ENCODE results near the gene KPTN.
"Not testable (repeated sequence)": the region's sequence is repeated elsewhere in the genome, so short reads cannot be mapped to it uniquely, and the experiment has no call there.

The KPTN gene

DNA sequence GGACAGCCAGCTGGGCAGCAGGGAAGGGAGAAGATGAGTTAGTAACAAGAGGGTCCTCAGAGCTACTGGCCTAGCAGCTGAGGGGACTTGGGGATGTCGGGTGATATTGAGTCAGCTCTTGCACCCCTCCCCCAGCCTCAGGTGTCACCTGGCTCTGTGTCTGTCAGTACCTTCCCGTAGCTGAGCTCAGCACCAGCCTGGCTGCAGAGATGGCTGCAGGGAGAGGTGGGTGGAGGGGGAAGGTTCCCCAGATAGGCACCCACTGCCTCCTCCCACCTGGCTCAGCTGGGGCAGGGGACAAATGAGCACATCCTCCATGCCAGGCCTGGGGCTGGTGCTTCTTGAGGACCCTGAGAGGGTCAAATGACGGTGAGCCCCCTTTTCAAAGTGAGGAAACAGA is 6.8 kb upstream of the KPTN start:
- no peak for DNase-seq

DNA sequence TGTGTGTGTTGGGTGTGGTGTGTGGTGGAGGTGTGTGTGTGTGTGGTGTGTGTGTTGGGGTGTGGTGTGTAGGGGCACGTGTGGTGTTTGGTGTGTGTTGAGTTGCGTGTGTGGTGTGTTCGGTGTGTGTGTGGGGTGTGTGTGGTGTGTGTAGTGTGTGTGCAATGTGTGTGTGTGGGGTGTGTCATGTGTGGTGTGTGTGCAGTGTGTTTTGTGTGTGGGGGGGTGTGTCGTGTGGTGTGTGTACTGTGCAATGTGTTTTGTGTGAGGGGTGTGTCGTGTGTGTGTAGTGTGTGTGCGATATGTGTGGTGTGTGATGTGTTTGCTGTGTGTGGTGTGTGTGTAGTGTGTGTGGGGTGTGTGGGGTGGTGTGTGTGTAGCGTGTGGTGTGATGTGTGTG is 6.0 kb upstream of the KPTN start:
- no peak for DNase-seq

DNA sequence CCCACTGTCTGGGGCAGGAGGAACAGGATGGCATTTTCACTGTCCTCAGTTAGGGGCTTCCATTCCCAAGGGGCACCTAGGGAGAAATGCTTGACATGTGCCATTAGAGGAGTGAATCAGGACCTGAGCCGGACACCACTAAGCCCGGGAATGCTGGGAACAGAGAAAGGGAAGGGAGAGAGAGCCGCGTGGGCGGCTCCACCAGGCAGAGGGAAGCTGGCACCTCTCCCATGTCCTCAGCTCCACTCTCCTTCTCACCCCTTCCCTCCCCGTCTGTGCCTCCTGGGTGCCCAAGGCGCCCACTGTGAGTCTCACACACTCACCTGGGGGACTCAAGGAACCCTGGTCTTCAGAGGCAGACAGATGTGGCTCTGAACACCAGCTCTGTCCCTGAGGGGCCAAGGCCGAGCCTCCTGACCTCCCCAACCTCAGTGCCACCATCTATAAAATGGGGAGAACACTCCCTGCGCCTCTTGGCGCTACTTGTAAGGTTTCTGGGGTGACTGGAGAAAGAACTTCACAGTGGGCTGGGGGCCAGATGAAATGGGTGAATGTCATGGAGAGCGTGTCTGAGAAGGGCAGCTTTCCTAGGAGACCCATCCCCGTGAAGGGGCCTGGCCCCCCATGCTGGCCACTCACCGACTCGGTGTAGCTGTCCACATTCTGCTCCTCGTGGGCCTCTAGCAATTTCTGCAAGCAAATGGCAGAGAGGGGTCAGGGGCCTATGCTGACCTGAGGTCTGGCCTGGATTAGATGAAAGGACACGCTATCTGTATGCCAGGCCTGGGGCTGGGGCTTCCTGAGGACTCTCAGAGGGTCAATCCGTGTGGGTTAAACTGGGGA is 5.3 kb upstream of the KPTN start:
- DNase-seq, result no peak

DNA sequence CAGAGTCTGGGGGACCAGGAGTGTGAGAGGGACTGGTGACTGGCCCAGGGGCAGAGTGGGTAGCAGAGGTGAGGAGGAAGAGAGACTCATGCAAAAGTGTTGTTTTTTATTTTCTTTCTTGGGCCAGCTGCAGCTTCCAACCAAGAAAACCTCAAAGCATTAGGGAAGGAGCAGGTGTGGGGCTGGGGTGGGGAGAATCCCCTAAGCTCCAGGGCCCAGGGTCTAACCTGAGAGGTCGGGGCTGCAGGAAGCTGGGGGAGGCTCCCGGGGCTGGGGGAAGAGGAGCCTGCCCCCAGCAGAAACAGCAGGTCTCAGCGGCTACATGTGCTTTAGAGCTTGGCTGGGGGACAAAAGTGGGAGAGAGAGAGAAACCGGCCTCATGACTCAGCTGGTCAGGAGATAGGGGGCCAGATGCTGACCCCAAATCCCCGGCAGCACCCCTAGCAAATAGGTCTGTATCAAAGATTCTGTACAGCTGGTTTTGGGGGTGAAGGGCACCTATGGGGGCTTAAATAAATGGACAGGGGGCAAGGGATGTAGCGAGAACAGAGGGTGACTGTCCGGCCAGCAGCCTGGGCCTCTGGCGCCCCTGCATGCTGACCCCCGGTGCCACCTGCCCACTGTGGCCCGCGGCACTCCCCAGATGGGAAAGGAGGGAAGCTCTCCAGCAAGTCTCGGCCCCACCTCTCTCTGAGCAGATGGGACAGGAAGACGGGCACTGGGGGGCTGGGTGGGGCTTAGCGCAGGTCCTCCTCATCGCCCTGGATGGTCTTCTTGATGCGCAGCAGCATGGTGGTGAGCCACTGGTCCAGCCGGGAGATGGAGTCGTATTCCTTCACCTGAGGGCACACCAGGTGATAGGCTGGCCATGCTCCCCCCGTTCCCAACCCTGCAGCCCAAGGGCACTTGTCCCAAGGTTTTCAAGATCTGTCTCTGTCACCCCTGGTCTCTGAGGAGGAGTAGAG is 3.8 kb upstream of the KPTN start:
- no peak for DNase-seq

DNA sequence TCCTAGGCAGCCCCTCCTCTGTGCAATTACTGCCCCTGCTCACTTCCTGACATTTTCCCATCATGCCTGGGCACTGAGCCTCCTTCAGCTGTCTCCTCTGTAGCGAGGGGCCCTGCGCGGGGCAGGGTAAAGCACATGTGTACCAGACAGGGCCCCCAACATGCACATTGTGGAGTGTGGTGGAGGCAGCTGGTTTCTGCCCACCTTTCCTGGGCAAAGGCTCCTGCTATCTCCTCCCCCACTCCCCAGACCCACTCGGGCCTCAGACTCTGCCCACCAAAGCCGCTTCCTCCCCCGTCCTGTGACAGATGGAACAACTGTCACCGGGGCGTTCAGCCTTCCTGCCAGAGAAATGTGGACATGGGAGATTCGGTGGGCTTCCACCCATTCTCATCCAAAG is 2.9 kb upstream of the KPTN start:
- no peak for DNase-seq

DNA sequence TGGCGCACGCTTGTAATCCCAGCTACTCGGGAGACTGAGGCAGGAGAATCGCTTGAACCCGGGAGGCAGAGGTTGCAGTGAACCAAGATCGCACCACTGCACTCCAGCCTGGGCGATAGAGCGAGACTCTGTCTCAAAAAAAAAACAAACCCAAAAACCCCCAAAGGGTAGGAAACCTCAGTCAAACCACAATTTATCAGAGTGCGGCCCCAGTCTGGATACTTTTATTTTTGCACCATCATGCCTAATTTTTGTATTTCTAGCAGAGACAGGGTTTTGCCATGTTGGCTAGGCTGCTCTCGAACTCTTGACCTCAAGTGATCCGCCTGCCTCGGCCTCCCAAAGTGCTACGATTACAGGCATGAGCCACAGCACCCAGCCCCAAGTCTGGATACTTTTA is 2.2 kb upstream of the KPTN start:
- DNase-seq, result not testable (repeated sequence)

DNA sequence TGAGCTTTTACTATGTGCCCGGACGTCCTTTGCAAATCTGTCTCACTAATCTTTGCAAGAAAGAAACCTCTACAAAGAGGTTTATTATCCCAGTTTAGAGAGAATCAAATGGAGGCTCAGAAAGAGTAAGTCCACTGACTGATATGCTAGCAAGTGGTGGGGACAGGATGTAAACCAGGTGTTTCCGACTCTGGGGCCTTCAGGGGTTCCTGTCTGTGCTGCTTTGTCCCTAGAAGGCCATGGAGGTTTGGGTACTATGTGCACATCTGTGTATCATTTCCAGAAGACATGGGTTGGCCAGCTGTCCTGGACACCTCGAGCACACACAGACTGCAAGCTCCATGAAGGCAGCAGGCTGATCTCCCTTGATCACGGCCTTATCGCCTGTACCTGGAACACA is 1.2 kb upstream of the KPTN start:
- DNase-seq, result no peak

DNA sequence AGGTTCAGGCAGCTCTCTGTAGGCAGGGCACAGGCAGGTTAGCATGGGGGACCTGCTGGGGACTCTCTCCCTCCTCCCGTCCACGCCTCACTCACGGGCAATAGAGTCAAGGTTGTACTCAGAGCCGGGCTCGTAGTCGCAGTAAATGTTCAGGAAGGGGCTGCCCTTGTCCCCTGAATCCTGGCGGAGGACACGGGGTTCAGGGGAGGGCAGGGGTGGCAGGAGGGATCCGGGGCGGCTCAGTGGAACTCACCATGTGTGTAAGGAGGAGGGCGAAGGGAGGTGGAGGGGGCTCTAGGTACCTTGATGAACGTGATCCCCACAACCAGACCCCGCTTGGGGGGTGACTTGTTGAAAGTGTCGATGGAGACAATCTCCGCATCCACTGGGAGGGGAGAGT is 819 bp downstream of the KPTN start:
- DNase-seq, result no peak

DNA sequence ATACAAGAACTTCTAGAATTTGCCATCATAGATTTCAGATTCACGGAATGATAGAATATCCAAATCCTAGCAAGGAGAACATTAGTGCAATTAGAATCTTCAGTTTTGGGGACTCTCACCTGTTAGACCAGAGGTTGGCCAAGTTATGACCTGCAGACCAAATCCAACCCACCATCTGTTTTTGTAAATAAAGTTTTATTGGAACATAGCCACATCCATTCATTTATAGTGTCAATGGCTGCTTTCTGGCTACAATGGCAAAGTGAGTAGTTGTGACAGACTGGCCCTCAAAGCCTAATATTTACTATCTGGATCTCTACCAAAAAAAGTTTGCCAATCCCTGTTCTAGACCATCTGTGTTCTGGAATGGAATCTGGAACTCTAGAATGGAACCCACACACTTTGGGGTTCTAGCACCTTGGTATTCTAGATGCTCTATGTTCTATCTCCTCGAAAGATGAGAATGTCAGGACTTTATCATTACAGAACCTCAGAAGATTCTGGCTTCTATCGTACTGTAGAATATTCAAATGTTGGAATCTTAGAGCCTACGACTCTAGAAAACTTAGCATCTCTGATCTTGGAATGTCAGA is 2.5 kb downstream of the KPTN start:
- DNase-seq, result no peak

DNA sequence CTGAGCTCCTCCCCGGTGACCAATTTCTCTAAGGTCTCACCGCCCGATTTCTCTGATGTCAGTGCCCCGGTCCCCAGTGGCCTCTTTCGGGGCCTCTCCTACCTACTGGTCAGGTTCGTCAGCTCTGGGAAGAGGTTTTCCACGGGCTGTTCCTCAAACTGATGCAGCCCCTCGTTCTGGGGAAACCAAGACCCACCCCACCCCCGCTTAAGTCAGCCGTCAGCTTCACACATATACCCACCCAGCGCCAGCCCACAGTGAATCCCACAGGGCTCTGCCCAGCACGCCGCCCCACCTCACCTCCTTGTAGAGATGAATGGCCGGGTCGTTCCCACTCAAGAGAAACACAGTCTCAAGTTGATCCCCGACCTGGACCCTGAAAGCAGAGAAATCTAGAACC is 3.4 kb downstream of the KPTN start:
- no peak for DNase-seq

DNA sequence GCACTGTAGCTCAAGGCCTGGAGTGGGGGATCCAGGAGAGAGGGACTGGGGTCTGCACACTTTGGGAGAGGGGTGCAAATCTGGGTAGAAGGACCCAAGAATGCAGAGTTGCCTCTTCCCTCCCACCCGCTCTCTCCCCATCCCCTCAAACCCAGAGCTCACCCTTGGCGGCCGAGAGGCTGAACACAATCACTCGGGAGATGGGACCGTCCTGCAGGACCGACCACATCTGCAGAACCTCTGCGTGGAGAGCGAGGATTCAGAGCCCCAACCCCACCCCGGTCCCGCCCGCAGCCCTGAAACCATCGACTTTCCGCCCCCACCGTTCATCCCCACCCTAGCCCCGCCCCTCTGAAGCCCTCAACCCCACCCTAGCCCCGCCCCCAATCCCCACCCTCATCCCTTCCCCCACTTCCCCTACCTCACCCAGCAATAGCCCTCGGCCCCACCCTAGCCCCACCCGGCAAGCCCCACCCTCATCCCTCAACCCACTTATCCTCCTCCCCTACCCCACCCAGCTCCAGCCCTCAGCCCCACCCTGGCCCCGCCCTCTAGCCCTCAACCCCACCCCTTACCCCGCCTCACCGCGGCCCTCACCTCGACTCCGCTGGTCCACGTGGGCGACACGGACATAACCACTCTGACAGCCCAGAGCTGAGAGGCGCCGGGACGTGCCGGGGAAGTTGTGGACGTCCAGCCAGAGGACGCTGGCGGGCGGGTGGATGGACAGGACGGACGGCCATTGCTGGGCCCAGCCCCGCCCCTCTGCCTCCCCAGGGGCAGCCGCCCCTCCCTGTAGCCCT is 4.1 kb downstream of the KPTN start:
- DNase-seq, result no peak

DNA sequence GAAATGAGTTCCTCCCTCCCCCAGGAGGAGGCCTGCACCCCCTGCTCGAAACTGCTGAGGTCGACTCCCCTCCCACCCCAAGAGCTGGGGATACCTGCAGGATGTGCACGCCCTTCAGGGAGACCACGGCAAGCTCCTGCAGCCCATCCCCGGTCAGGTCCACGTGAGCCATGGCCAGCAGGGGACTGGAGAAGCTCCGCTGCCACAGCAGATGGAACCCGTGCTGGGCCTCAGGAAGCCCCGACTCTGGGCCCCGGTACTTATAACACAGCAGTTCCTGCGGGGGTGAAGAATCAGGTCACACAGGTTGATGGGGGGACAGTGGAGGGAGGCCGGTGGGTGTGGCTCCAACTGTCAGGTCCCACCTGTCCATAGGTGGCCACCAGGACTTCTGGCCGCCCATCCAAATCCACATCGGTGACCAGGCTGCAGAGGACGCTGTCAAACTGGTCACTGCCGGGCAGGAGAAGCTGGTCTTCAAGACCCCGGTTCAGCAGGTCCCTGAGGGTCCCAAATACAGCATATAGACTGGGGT is 7.5 kb downstream of the KPTN start:
- no peak for DNase-seq

DNA sequence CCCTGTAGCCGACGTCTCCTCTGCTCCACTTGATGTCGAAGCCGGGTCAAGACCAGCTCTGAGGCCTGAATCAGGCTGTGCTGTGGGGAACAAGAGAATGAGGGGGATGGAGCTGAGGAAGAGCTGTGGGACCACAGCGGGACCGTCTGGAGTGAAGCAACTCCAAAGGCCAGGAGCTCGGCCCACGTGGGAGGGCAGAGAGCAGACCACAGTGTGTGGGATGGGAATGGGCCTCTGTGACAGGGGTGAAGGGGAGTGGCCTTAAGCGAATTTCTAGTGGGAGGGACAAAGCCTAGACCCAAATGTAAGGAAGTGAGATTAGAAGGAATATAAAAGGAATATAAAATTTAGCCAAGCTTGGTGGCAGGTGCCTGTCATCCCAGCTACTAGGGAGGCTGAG is 8.6 kb downstream of the KPTN start:
- no peak for DNase-seq

DNA sequence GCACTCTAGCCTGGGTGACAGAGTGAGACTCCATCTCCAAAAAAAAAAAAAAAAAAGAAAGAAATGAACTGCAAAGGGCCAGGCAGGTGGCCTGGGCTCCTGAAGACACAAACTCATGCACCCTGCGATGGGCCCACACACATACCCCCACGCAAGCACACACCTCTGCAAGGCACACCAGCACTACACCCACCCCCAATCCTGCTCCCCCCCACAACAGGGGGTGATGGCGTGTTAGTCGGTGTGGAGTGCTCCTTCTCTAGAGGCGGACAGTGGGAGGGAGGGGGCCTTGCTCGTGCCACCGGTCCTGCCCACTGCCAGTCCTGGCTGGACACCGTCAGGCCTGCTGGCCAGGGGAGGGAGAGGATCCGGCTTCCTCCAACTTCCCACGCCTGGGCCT is 10.7 kb downstream of the KPTN start:
- DNase-seq, result no peak

DNA sequence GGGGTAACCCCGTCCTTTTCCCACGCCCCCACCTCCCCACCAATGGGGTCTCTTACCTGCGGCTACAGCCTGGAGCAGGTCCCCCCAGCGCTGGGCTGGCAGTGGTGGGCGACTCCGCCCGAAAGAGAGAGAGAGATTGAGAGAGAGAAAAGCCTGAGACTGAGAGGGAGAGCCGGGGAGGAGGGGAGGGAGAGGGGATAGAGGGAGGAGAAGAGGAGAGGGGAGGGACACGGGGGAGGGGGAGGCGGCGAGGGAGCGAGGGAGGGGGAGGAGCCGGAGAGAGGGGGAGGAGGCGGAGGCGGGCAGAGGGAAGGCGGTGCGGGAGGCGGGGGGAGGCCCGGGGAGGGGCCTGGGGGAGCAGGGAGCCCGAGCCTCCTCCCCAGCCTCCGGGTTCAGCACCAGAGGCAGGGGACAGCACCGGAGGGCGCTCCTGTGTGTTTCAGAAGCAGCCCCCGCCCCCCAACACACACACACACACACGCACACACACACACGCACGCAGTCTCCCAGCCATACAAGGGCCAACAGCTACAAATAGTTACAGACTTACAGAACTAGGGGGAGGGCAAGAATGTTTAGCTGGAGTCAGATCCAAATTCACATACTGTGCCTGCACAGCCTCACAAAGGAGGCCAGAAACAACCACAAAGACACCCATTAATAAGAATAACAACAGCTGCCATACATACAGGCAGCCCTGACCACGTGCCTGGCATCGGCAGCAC is 12.1 kb downstream of the KPTN start, which contains the start of gene SLC8A2:
Gene SLC8A2, minus strand, starts transcription at position 161 of the 725 bp plus-strand sequence. CDS start 5,490 bp downstream, outside the sequence.
- DNase-seq, result peak; percentile 62

DNA sequence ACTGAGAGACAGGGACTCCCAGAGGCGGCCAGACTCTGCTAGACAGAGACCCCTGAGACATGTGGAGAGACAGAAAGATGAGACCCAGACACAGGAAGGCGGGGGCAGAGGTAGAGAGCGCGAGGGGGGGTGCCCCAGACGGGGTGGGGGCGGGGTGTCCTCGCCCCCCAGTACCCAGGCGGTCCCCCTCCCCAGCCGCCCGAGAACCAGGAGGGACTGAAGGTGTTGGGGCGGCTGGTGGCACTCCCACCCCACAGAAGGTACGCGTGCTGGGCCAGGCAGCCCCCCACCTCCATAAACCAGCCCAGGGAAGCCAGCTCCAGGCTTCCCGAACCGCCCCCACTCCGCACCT is 12.7 kb downstream of the KPTN start:
- DNase-seq, result no peak

DNA sequence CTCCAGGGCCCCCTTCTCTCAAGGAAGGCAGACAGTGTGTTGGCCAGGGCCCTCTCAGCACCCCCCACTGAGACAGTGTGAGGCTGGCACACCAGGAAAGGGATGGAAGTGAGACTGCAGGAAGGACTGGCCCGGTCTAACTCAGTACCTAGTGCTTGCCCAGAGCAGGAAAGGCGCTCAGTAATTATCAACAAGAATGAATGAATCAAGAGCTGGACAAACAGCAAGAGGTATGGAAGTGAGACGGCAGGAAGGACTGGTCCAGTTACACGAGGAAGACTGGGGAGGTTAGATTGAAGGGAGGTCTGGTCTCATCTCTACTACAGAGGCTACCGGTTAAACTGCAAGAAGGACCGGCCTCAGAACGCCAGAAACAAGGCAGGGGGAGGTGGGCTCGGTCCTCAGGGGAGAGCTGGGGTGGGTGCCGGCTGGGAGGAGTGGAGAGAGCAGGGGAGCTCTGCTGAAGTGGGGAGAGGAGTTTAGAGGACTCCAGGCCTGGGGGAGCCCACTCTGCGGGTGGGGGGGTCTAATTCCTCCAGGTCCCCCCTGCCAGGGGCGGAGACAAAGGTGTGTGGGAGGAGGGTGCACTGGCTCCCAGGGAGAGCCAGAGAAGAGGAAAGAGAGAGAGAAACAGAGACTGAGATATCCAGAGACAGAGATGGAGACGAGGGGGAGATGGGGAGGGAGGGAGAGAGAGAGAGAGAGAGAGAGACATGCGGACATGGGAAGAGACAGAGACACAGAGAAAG is 13.4 kb downstream of the KPTN start:
- DNase-seq, result no peak

DNA sequence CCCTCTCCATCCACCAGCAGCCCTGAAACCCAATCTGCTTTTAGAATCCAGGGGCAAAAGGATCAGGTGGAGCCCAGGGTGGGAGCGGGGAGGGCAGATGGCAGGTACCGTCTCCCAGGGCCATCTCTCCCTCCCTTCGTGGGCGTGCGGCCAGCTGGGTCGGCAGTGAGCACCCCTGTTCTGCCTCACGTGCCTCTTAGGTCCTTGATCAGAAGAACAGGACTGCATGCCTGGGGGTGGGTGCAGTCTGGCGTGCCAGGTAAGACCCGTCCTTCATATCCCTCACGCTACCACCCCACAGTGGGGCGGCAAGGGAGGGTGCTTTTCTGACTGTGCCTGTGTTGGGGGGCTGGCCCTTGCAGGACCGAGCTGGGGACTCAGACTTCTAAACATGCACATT is 14.3 kb downstream of the KPTN start:
- no peak for DNase-seq

DNA sequence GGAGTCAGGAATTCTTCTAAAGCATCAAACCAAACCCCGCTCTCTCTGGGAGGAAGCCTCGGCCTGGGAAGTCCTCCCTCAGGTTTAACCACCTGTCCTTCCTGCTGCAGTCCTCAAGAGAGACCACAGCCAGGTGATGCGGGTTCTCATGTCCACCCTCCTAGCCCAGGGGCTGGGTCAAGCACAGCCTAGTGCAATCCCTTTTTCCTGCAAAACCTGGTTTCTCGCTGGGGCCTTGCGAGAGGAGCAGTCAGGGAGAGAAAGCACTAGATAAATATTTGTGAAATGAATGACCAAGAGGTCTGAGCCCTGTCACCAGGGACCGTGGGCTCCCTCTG is 14.7 kb downstream of the KPTN start:
- DNase-seq, result no peak

DNA sequence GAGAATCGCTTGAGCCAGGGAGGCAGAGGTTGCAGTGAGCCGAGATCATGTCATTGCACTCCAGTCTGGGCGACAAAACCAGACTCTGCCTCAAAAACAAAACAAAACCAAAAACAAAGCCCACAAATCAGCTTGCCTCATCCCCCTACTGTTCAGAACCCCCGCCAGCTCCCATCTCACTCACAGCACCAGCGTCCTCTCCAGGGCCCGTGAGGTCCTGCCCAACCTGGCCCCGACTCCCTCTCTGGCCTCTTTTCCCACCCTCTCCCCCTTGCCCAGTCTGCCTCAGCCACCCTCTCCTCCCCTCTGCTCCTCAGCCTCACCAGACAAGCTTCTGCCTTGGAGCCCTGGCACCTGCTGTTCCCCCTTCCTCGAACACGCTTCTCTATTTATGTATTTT is 16.1 kb downstream of the KPTN start:
- no peak for DNase-seq

DNA sequence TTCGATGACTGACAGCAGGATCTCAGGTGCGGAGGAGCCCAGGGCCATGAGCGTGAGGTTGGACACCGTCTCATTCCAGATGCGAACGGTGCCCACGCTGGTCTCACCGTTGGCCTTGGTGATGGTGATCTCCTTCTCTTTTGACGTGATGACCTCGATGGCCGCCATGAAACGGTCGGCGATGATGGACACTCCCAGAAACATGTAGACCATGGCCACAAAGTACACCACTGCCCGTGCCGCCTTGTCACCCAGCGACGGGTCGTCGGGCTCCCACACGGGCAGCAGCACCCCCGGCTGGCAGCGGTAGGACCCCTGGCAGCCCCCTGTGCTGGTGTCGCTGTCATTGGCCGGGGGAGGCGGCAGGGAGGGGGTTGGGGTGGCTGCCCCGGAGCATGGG is 18.1 kb downstream of the KPTN start:
- DNase-seq, result no peak

All from NCI-H1694 (cell line).